HepG2 (cell line): ENCODE results near the gene GON4L. TPM values are rescaled to one million over a fixed set of nuclear protein-coding genes. Genes with fewer than 3 reads are reported as not detected.

ENCODE experiments used
- AHDC1 ChIP-seq: sonication (generic); formaldehyde crosslinking; IDR thresholded peaks from 2 replicates; pipeline ENCODE4 v1.5.1; 2020; ENCODE audit warnings: mild to moderate bottlenecking, missing genetic modification reagents, borderline replicate concordance
- EEA1 ChIP-seq: sonication (generic); formaldehyde crosslinking; IDR thresholded peaks from 2 replicates; pipeline ENCODE4 v1.5.1; 2020; ENCODE audit warnings: mild to moderate bottlenecking, missing genetic modification reagents, borderline replicate concordance
- HOXA5 ChIP-seq: sonication (generic); formaldehyde crosslinking; IDR thresholded peaks from 2 replicates; pipeline ENCODE4 v1.4.0; 2020; ENCODE audit warnings: missing genetic modification reagents
- KDM5A ChIP-seq: fragments of 200-600 bp; sonication (generic); IDR thresholded peaks from 2 replicates; pipeline ENCODE4 v1.7.0; 2018; ENCODE audit warnings: antibody characterized with exemption, mild to moderate bottlenecking, low read length, borderline replicate concordance
- MAX ChIP-seq: IDR thresholded peaks from 2 replicates; pipeline ENCODE4 v1.6.1; 2012; ENCODE audit warnings: inconsistent platforms
- MLLT10 ChIP-seq: sonication (generic); formaldehyde crosslinking; IDR thresholded peaks from 2 replicates; pipeline ENCODE4 v1.4.0; 2020; ENCODE audit warnings: missing genetic modification reagents
- NAIF1 ChIP-seq: sonication (generic); formaldehyde crosslinking; IDR thresholded peaks from 2 replicates; pipeline ENCODE4 v1.5.0; 2020; ENCODE audit warnings: mild to moderate bottlenecking, missing genetic modification reagents, borderline replicate concordance
- POGK ChIP-seq: sonication (generic); formaldehyde crosslinking; conservative IDR thresholded peaks from 2 replicates; pipeline ENCODE4 v1.8.0; 2022; ENCODE audit warnings: mild to moderate bottlenecking, moderate library complexity, missing genetic modification reagents
- SNAI1 ChIP-seq: sonication (generic); formaldehyde crosslinking; IDR thresholded peaks from 2 replicates; pipeline ENCODE4 v1.5.0; 2020; ENCODE audit warnings: mild to moderate bottlenecking, missing genetic modification reagents, borderline replicate concordance
- SOX6 ChIP-seq, 2 experiments: fragments of 450-650 bp in 1 of 2; sonication (generic) in 1 of 2; formaldehyde crosslinking in 1 of 2; IDR thresholded peaks; 2 replicates each; pipeline versions ENCODE4 v1.4.0 to v1.6.1; 2017 to 2020; ENCODE audit warnings: antibody characterized with exemption in 1 of 2, mild to moderate bottlenecking in 1 of 2, missing genetic modification reagents in 1 of 2
- SPEN ChIP-seq: sonication (generic); formaldehyde crosslinking; IDR thresholded peaks from 2 replicates; pipeline ENCODE4 v1.5.1; 2020; ENCODE audit warnings: low read depth, mild to moderate bottlenecking, missing genetic modification reagents
- TARDBP ChIP-seq: sonication (generic); formaldehyde crosslinking; IDR thresholded peaks from 2 replicates; pipeline ENCODE4 v1.8.0; 2022; ENCODE audit warnings: mild to moderate bottlenecking, missing genetic modification reagents
- TRIM22 ChIP-seq: fragments of 450-650 bp; IDR thresholded peaks from 2 replicates; pipeline ENCODE4 v1.6.1; 2017
- ZBTB3 ChIP-seq: sonication (generic); formaldehyde crosslinking; IDR thresholded peaks from 2 replicates; pipeline ENCODE4 v1.4.0; 2020; ENCODE audit warnings: low read depth, mild to moderate bottlenecking, moderate library complexity, missing genetic modification reagents, borderline replicate concordance
- ZNF124 ChIP-seq: sonication (generic); formaldehyde crosslinking; IDR thresholded peaks from 2 replicates; pipeline ENCODE4 v1.4.0; 2020; ENCODE audit warnings: missing genetic modification reagents
- ZNF292 ChIP-seq: sonication (generic); formaldehyde crosslinking; IDR thresholded peaks from 2 replicates; pipeline ENCODE4 v1.8.1; 2022; ENCODE audit warnings: mild to moderate bottlenecking, low read depth, missing genetic modification reagents, borderline replicate concordance
- ZNF317 ChIP-seq: sonication (generic); formaldehyde crosslinking; IDR thresholded peaks from 2 replicates; pipeline ENCODE4 v1.5.0; 2020; ENCODE audit warnings: mild to moderate bottlenecking, missing genetic modification reagents
- ZNF430 ChIP-seq: sonication (generic); formaldehyde crosslinking; IDR thresholded peaks from 2 replicates; pipeline ENCODE4 v1.9.0; 2021; ENCODE audit warnings: mild to moderate bottlenecking, missing genetic modification reagents
- ZNF770 ChIP-seq: sonication (generic); formaldehyde crosslinking; IDR thresholded peaks from 2 replicates; pipeline ENCODE4 v1.5.0; 2020; ENCODE audit warnings: mild to moderate bottlenecking, missing genetic modification reagents
- polyA plus RNA-seq, 8 experiments: library from polyadenylated mRNA; depleted of rRNA in 3 of 8; stranded (reverse) in 7 of 8; unstranded in 1 of 8; fragments of >200 nt; fragmentation: Illumina TruSeq in 4 of 8; extraction: Trizol in 4 of 8; gene quantifications; 2 replicates each; pipeline versions ENCODE4 v1.2.1 to v1.2.3, GENCODE V29; 2011 to 2016; ENCODE audit warnings: low read depth in 4 of 8, missing spikeins in 1 of 8, mixed read lengths in 1 of 8; ENCODE audit not compliant: insufficient read depth in 1 of 8
- total RNA-seq, 5 experiments: library from RNA; depleted of rRNA; stranded (reverse); fragments of >200 nt; fragmentation: Illumina TruSeq; extraction: Trizol; gene quantifications; 2 replicates each; pipeline ENCODE4 v1.2.3, GENCODE V29; 2016; ENCODE audit warnings: low read depth in 1 of 5

Gene GON4L
- total and polyA plus RNA-seq, 2 of the 13 experiments (the other 11 are each of a cell fraction or from before 2014, with no cell fraction given) = 14.6 to 19.6 TPM

- TF ChIP-seq ZNF770 (CRISPR knock-in tag) (peak; percentile 98), SOX6 (IDR thresholded peaks at IDR 0.05) (no peak), SOX6 (CRISPR knock-in tag; IDR thresholded peaks at IDR 0.05) (peak; percentile 17), AHDC1 (CRISPR knock-in tag) (no peak), NAIF1 (0 out of 2 replicates have a peak, but pooled peaks have one; percentile 55), TARDBP (CRISPR knock-in tag) (no peak), KDM5A (peak; percentile 79; the same call in 1 of the 2 replicates), HOXA5 (no peak), ZNF317 (CRISPR knock-in tag) (0 out of 2 replicates have a peak, but pooled peaks have one; percentile 52), MAX (0 out of 2 replicates have a peak, but pooled peaks have one; percentile 20), TRIM22 (no peak), SNAI1 (0 out of 2 replicates have a peak, but pooled peaks have one; percentile 78), MLLT10 (CRISPR knock-in tag) (no peak), POGK (CRISPR knock-in tag) (no peak), EEA1 (CRISPR knock-in tag) (no peak), ZBTB3 (CRISPR knock-in tag) (no peak), SPEN (CRISPR knock-in tag) (no peak), ZNF292 (CRISPR knock-in tag) (peak; percentile 40; the same call in 1 of the 2 replicates), ZNF430 (CRISPR knock-in tag) (no peak), ZNF124 (CRISPR knock-in tag) (no peak)
These were observed 1.8 kb upstream of the GON4L start (continued) for GRCh38 chr1:155858800-155859233.
